GM18508 (cell line): ENCODE measurements around the gene PTPN3.

Source experiments
- ATAC-seq: cut with Tn5 transposase; IDR thresholded peaks from one replicate; pipeline ENCODE4 v1.9.1; 2021; ENCODE audit warnings: moderate number of reproducible peaks; ENCODE audit not compliant: insufficient read depth, unreplicated experiment

Gene PTPN3

GRCh38 chr9:109478665-109479380 lies 19.3 kb downstream of the PTPN3 start:
- ATAC-seq: no peak

GRCh38 chr9:109478051-109478563 lies 20.0 kb downstream of the PTPN3 start:
- no peak for ATAC-seq

- ATAC-seq: peak; percentile 97
Measured at GRCh38 chr9:109477258-109478050, 20.7 kb downstream of the PTPN3 start.

GRCh38 chr9:109476642-109477257 lies 21.4 kb downstream of the PTPN3 start:
- no peak for ATAC-seq

DNA sequence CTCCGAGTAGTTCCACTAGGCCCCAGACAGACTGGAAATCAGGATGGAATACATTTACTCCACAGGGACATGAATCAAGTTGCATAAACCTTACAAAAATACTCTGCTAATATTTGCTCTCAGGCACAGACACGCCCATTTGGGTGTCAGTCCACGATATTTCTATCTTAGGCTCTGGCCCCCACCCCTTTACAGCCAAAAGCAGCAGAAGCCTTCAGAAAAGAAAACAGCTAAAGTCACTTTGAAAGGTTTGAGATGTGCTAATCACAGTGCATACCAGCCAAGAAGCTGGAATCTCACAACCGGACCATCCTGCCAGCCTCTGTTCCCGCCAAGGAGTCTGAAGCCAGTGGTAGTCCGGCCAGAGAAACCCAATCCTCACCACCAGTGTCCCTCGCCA lies 22.6 kb downstream of the PTPN3 start:
- ATAC-seq: no peak

- ATAC-seq: no peak
Measured at GRCh38 chr9:109474944-109475343, 23.2 kb downstream of the PTPN3 start.

DNA sequence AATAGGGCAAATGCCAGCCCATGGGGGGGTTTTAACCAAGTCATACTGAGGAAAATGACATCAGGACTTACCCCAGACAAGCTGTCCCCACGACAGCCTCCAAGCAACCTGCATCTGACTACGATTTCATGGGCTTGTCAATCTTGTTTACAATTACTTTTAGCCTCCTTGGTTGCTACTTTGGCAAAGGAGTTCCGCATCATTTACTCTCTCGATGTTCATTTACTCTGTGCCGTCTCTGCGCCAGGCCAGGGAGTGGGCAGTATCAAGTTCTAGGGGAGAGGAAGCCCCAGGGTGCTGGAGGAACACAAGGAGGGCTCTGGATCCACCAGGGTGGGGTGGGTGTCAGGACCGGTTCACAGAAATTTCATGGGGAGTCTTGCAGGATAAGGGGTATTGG lies 23.9 kb downstream of the PTPN3 start:
- ATAC-seq: no peak

GRCh38 chr9:109473329-109473728 lies 24.8 kb downstream of the PTPN3 start:
- ATAC-seq: no peak

DNA sequence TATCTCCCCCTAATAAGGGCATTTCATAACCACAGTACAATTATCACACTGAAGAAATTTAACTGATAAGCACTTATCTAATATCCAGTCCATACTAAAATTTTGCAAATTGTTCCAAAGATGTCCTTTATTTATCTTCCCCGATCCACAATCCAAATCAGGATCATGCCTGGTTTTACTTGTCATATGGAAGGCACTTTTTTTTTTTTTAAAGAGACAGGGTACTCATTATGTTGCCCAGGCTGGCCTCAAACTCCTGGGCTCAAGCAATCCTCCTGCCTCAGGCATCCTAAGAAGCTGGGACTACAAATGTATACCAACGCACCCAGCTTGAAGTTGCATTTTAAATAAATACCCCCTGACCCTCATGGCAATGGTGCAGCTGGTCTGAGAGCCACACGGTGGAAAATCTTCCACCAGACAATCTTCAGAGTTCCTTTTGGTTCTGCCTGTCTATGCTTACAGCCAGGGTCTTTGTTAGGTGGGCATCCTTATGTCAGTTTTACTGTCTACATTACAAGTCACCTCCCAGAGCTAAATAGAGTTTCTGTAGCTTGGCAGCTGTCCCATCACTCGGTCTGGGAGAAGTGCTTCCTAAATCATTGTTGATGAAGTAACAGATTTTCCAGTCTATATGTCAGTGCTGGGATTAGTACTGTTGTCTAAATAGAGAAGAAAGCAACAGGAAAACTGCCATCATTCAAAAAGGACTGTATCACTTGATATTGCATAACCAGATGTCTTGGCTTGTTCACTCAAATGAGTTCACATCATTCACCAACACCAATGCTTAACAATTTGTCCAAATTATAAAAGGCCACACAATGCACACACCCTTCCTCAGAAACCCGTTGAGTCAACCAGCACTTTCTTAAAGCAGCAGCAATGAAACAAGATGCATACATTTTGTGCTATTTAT lies 26.4 kb downstream of the PTPN3 start:
- no peak for ATAC-seq

DNA sequence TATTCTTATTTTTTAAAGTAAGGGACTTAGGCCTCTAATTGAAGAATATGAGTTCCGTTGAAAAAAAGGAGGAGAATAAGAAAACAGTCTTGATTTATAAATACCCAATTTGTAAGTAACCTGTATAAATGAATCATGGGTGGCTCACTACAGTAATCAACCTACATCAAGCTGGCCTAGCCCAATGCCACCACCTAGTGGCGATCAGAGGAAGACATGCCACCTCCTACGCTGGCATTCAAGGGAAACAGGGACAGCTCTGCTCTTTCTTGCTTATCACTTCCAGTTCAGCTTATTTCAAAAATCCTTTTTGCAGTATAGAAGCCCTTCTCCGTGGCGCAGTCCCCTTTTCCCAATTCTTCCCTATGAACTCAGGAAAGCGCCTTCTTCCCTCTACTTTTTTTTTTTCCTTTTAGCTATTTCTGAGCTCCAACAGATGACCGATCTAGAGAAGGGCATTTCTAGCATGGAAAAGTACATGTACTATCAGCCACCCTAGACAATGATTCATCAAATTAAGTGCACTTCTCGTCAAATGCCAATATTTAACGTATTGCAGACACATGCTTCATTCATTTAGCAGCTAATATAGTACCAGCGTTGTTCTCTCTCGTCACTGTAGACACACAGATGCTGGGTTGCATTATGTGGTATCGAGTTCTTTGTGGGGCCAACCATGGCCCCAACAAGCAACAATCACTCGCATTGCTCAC lies 28.3 kb downstream of the PTPN3 start:
- ATAC-seq: peak; percentile 73

DNA sequence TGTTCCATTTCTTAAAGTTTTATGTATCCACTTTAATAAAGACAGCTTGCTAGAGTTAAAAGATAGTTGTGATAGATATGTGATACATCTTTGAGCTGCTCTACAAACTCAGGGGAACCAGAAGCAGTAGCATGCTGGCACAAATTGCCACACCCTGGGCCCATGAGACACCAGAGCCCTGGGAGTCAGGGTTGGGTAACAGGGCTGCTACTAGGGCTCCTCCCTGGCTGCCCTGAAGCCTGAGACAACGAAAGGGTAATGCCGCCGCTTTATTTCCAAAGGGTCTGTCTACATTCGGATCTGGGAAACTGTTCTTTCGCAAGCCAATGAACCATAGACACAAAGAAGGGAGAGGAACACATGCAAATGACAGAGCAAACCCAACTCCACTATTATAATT lies 29.2 kb downstream of the PTPN3 start:
- ATAC-seq: no peak

DNA sequence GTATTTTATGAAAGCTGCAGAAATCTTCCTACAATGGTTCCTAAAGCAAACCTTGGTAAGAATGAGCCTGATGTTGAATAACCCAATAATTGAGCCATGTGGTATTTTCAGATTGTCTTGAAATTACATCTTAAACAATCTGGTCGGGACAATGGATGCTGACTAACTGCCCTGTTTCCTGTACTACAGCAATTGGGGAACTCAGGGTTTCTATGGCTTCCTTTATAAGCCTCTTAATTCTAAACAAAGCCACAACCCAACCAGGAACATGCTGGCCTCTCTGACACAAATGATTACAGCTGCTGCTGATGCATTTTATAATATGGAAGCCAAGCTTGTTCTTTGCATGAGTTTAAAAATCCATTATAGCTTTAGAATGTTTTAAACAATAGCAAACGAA lies 30.2 kb downstream of the PTPN3 start:
- ATAC-seq: no peak

DNA sequence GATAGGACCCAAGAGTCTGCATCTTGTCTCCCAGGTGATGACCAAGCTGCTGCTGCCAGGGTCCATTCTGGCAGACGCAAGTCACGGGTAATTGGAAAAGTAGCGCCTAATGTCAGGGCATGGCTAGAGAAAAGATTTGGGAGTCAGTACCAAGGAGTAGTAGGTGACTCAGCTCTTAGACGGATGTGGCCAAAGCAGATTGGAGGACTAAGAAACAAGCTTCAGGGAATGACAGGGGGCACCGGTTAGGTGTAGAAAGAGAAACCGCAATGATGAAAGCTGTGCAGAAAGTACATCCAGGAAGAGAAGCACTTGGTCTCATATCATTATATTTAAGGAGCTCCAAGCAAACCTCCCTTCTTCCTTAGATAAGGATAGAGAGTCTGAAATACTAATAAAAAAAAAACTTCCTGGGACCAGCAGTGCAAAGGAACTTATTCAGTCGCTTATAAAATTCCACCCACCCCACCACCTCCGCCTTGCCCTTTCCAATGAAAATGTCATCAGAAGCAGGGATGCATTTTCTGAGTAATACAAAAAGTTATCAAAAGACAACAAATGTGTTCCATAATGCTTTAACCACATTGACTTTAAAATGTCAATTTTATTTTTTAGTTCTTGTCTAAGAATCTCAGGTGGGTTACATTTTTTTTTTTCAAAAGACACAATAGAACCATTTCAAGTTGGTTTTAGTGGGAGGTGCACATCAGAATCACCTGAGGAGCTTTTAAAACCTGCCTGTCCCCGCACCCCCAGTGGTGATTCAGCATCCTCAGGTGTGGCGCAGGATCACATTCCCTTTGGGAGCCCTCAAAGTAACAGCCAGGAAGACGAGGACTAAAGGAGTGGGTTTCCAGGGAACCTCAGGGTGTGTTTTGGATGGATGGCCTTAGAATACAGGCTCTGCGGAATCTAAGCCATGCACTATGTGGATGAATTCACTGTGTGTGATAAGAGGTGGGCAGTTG lies 31.2 kb downstream of the PTPN3 start:
- no peak for ATAC-seq

- peak; percentile 46 for ATAC-seq
Measured at GRCh38 chr9:109463924-109464625, 34.0 kb downstream of the PTPN3 start.

GRCh38 chr9:109460576-109460975 lies 37.5 kb downstream of the PTPN3 start:
- no peak for ATAC-seq

DNA sequence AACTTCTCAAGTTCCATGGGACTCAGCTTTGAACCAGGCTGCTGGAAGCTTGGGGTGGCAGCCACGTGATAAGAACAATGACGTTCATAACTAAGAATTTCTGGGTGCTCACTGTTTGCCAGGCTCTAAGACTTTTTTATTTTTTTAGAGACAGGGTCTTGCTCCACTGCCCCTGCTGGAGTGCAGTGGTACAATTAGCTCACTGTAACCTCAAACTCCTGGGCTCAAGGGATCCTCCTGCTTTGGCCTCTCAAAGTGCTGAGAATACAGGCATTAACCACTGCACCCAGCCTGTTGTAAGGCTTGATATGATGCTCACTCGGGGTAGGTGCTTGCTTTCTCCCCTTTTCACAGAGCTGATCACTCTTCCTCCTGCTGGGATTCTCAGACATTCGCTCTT lies 38.7 kb downstream of the PTPN3 start:
- ATAC-seq: no peak

DNA sequence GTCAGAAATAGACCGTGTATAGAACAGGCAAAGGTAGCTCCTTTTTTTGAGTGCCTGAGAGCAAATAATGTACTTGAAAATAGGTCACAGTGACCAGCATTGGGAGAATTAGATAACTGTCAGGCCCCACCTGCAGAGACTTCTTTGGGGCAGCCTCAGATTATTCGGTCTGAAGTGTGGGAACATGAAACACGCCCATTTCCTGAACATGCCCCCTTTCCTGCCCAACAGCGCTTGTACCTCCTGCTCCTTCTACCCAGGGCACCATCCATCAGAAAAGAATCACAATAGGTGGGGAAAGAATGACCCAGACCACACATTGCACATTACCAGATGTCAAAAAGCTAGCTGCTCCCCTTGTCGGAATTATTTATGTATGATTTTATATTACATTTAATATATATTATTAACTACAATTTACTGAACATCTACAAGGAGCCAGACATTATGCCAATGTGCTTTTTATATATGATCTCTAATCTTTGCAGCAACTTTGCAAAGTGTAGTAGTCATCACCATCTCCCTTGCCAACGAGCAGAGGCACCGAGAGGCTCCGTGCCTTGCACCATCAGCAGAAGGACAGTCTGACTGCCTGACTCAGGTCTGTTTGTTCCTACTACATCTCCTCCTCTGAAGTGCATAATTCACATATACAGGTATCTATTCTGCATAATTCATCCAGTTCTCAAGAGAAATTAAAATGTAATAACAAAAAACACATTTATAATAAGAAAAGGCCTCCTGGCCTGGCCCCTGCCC lies 39.5 kb downstream of the PTPN3 start:
- no peak for ATAC-seq
